Measurements from ENCODE around the gene FBXL19. TPM values are rescaled to one million over a fixed set of nuclear protein-coding genes. Genes with fewer than 3 reads are reported as not detected.

The FBXL19 gene
- total RNA-seq, 1 donor from 2014 or later: 14.5 TPM

GRCh38 chr16:30997725-30998711 is 74.6 kb downstream of the FBXL19 start:
- Histone ChIP-seq H3K27ac (peak overlapping the region; percentile 4), H3K9me3 (no peaks in the 10 kb centered on the region), H3K36me3 (no peaks in the 10 kb centered on the region), H3K4me1 (peaks cover 12% of the 10 kb centered on the region), H3K4me3 (peak overlapping the region; percentile 45), H3K27me3 (ENCODE audit: low read depth) (no peaks in the 10 kb centered on the region)
- intact Hi-C loops (cut with DNase I): no loop called here
- DNase-seq: no peak
- TF ChIP-seq, protein P1, sequence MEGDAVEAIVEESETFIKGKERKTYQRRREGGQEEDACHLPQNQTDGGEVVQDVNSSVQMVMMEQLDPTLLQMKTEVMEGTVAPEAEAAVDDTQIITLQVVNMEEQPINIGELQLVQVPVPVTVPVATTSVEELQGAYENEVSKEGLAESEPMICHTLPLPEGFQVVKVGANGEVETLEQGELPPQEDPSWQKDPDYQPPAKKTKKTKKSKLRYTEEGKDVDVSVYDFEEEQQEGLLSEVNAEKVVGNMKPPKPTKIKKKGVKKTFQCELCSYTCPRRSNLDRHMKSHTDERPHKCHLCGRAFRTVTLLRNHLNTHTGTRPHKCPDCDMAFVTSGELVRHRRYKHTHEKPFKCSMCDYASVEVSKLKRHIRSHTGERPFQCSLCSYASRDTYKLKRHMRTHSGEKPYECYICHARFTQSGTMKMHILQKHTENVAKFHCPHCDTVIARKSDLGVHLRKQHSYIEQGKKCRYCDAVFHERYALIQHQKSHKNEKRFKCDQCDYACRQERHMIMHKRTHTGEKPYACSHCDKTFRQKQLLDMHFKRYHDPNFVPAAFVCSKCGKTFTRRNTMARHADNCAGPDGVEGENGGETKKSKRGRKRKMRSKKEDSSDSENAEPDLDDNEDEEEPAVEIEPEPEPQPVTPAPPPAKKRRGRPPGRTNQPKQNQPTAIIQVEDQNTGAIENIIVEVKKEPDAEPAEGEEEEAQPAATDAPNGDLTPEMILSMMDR (IDR thresholded peaks at IDR 0.05): no peak
- ATAC-seq: peak; percentile 5 to 45

Small RNA genes lying within 50 kb of the gene (microRNA-seq; reads per million reads assigned to microRNA genes)
- not detected for gene MIR4519 (ENCODE audit: borderline number of aligned reads)
- not detected for gene MIR762 (ENCODE audit: borderline number of aligned reads)

Other genes starting within 250 kb of the FBXL19 start
- gene SRCAP, start 224.4 kb upstream of the FBXL19 start, total RNA-seq: 73.8 TPM
- 25.5 TPM for gene PHKG2, start 175.1 kb upstream of the FBXL19 start, total RNA-seq
- gene CFAP119, start 161.5 kb upstream of the FBXL19 start, total RNA-seq: 11.1 TPM
- gene RNF40, start 161.2 kb upstream of the FBXL19 start, total RNA-seq: 95.9 TPM
- gene ZNF629, start 136.4 kb upstream of the FBXL19 start, total RNA-seq: 11.9 TPM
- 23.3 TPM for gene BCL7C, start 29.5 kb upstream of the FBXL19 start, total RNA-seq
- 10.3 TPM for gene CTF1, start 27.0 kb upstream of the FBXL19 start, total RNA-seq
- gene ORAI3, start 25.5 kb downstream of the FBXL19 start, total RNA-seq: 30.2 TPM
- 15.0 TPM for gene SETD1A, start 34.2 kb downstream of the FBXL19 start, total RNA-seq
- 23.6 TPM for gene HSD3B7, start 61.6 kb downstream of the FBXL19 start, total RNA-seq
- gene STX1B, start 87.1 kb downstream of the FBXL19 start, total RNA-seq: 0.32 TPM
- gene STX4, start 110.0 kb downstream of the FBXL19 start, total RNA-seq: 86.1 TPM
- gene ZNF668, start 150.7 kb downstream of the FBXL19 start, total RNA-seq: 8.2 TPM
- 23.1 TPM for gene ZNF646, start 150.8 kb downstream of the FBXL19 start, total RNA-seq
- gene PRSS53, start 165.4 kb downstream of the FBXL19 start, total RNA-seq: 2.4 TPM
- gene VKORC1, start 171.2 kb downstream of the FBXL19 start, total RNA-seq: 65.6 TPM
- gene BCKDK, start 184.8 kb downstream of the FBXL19 start, total RNA-seq: 37.6 TPM
- 79.1 TPM for gene KAT8, start 194.1 kb downstream of the FBXL19 start, total RNA-seq
- 75.4 TPM for gene PRSS8, start 212.2 kb downstream of the FBXL19 start, total RNA-seq
- 6.6 TPM for gene PRSS36, start 226.5 kb downstream of the FBXL19 start, total RNA-seq